Forelimb muscle (tissue), 1 donor: Measurements from ENCODE around the gene TRAM2. TPM values are rescaled to one million over a fixed set of nuclear protein-coding genes. Genes with fewer than 3 reads are reported as not detected.

Experiments
- DNase-seq: peaks from one replicate; pipeline ENCODE4 v3.0.0-alpha.2; 2013; ENCODE audit warnings: low read depth
- polyA plus RNA-seq: library from polyadenylated mRNA; unstranded; fragments of 120-200 nt; gene quantifications from one replicate; pipeline ENCODE4 v1.2.1, GENCODE V29; 2013; ENCODE audit not compliant: insufficient read length

TRAM2 gene
- polyA plus RNA-seq, 1 donor = 18.8 TPM

DNA sequence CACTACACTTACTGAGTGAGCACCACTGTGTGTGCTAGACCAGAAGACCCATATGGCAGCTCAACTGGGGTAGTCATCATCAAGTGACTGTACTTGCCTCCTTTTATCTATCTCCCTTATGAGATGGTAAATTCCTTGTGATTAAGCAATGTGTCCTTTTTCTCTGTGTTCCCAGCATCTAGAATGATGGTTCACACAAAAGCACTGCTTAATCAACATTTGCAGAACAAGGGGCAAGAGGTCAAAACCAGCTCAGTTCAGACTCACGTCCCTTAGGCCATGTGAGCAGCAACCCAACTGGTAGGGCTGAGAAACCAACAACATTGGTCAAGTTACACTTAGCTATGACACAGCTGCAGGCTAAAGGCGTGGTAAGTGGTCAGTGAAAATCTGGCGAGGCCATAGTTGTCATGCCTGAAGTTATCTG lies 10.0 kb downstream of the TRAM2 start:
- no peak for DNase-seq

- DNase-seq = no peak
Observed at GRCh38 chr6:52566201-52566600, 10.7 kb downstream of the TRAM2 start.

DNA sequence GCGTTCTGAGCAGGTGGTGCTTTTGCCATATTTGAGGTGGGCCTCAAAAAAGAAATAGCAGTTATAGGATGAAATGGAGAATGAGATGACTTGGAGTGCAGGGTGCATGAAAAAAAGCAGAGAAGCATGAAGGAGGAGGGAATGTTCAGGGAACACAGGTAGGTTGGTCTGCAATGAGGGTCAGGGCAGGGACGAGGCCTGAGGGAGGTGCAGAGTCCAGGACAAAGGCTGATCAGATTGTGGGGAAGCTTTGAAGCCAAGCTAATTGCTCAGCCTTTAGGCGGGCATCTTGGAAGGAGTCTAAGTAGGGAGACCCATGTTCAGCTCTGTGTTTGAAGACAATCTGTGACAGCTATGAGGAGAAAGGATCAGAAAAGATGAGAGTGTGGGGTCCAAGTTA lies 12.0 kb downstream of the TRAM2 start:
- no peak for DNase-seq

DNA sequence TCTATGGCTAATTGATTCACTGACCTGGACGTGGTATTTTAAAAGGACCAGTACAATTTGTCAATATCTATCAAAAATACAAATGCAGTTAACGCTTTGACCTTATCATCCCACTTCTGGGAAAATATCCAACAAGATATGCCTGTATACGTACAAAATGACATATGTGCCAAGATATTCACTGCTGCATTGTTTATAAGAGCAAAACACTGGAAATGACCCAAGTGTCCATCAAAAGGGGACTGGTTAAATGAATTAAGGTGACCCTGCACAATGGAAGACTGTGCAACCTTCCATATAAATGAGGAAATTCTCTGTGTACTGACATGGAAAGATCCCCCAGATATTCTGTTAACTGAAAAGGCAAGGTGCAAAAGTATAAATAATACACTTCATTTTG lies 13.9 kb downstream of the TRAM2 start:
- DNase-seq = no peak

GRCh38 chr6:52560462-52560861 lies 16.4 kb downstream of the TRAM2 start:
- no peak for DNase-seq

DNA sequence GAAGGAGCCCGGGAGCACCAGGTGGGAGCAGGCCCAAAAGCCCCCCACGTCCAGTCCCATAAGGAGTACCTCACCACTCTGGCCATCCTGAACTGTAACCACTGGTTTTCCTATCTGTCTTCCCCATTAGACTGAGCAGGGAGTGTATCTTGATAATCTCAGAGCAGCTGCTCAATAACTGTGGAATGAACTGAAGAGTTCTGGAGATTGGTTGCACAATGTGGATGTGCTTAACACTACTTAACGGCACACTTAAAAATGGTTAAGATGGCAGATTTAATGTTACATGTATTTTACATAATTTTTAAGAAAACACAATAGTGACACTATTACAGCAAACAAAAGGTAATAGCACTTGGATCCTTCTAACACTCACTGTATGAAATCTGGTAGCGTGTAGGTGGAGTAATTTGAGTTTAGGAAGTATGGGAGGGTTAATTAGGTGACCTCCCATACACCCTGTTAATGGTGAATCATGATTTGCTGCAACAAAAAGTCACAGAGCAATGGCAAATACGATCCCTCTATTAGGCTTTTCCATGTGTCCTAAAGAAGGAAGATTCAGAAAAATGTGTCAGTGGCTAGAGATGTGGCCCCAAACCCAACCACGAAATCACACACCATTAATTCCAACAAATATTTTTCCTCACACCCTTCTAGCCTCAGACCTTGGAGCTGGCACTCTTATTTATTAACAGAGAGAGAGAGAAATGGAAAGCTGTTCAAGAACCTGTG lies 18.4 kb downstream of the TRAM2 start:
- DNase-seq = no peak

DNA sequence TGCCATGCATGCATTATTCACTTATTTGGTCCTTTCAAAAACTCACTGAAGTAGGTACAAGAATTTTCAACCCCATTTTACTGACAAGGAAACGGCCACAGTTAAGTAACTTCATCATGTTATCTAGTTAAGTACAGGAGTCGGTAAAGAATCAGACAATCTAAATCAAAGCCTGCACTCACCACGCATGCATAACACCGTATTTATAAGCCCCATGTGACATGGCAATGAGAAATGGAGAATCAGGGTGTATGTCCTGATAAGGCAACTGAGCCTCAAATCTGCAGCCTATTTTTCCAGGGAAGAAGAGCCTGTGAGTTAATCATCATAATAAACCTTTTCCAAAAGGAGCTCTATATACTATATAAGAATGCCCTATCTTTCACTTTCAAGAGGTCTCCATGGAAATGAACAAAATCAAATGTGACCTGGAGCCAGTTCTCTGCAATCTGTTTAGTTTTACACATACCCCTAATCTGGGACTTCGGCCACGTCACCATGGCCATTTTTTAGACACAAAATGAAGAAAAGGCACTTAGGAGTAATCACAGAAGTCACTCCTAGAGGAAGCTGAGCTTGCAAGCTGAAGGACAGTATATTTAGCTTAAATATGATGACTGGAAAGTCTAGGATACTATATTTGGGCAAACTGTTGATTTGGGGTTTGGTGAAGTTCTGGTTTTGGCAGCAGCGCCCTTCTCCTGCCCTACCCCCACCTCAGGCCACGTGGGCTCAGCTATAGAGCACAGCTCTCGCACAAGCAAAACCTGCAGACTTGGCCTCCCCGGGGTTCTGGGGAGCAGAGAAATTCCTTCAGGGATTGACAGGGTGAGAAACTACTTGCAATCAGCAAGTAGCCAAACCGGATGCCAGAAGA lies 19.2 kb downstream of the TRAM2 start:
- no peak for DNase-seq

- DNase-seq = no peak
Observed at GRCh38 chr6:52555518-52556233, 21.2 kb downstream of the TRAM2 start.

GRCh38 chr6:52554684-52555280 lies 22.1 kb downstream of the TRAM2 start:
- DNase-seq = no peak

GRCh38 chr6:52553719-52554118 lies 23.1 kb downstream of the TRAM2 start:
- DNase-seq = no peak

DNA sequence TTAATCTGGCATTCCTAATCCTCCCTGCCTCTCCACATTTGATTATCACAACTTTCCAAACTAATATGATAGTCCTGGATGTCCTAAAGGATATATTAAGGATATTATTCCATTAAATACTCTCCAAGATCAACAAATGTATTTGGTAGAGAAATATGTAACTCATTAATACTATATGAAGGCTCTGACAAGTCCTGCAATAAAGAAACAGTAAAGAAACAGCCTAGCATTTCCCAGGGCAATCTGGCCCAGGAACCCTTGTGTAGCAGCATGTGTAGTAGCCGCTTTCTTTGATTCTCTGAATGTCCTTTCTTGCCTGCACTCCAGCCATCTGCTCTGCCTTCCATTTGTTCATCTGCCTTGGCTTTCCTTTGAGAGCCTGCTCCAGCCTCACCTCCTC lies 23.7 kb downstream of the TRAM2 start:
- no peak for DNase-seq

DNA sequence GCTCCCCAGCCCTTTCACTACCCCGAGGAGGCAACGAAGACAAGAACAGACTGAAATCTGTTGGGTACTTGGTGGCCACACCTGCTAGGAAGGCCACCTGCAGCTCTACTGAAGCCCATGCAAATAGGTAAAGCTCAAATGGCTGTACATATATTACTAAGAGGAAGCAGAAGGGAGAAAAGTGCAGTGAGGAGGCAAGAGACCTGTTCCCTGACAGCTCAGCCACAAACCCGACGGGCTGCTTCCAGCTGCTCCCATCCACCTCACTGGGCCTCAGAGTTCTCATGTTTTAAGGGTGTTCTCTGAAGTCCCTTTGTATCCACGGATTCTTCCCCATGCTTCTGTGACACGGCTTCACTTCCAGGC lies 24.6 kb downstream of the TRAM2 start:
- no peak for DNase-seq

DNA sequence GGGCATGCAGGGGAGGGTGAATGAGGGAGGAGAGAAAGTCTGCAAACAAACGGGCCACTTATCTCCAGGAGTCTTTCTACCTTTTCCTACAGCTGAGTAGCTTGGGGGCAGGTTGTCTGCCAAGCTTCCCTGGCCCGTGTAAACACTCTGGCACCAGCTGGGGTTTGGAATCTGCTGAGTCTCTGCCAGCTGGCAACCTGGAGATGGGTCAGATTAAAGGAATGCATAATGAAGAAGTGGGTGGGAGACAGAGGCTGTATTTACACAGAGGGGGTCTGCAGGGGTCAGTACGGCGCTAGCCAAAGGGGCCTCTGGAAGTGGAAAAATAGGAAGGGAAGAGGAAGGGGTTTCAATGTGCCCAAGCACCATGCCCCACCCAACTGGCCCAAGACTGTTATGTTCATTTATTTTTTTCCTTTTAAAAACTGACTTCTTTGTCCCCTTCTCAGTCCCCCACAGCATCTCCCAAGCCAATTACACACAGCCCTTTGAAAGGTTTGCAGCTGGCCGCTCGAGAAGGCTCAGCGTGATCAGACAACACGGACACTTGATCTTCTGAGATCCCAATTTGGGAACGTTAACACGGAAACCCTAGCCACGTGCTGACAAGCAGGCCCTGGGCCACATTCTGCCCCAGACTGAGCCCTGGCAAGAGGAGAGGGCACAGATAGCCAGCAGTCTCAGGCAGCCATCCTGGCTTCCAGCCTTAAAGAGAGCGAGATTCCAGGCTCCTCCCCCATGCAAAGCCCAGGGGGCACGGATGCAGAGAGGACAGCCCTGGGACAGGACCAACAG lies 25.2 kb downstream of the TRAM2 start:
- no peak for DNase-seq

- DNase-seq = no peak
Observed at GRCh38 chr6:52550870-52551269, 26.0 kb downstream of the TRAM2 start.

DNA sequence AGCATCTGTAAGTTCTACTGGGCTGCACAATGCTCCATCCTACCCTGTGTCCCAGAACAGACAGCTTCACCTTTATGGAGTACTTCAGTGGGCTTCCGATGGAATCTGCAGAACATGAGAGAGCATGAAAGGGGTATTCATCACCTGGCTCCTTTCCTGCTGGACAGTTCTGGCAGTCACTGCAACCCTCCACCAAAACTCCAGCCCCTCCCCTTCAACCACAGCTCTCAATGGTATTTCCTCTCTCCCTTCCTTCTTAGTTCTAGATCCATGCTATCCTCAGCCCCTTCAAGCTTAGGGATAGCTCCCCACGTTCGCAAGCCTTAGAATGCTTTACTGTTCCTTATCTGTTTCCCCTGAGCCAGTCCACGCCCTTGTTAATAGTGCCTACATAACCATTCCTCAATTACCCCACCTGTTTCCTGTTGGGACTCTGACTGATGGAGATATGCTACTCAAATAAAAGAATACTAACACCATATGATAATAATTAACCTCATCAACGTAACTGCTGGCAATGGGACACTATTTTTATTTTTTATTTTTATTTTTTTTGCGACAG lies 26.8 kb downstream of the TRAM2 start:
- no peak for DNase-seq

- no peak for DNase-seq
Observed at GRCh38 chr6:52549428-52549827, 27.4 kb downstream of the TRAM2 start.

DNA sequence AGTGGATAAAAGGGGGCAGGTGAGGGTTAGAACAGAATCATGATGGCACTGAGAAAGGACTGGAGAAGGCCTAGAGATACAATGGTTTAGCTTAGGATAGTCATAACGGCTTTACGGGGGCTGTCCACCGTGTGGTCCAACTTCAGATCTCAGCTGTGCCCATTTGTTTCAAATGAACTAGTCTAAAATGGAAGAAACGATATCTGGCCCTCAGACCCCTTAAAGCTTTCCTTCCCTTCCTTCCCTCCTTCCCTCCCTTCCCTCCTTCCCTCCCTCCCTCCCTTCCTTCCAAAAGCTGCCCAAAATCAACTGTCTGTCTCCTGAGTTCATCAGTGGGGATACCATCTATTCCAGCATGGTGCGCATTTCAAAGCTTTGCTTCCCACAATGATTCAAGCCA lies 27.9 kb downstream of the TRAM2 start:
- no peak for DNase-seq

DNA sequence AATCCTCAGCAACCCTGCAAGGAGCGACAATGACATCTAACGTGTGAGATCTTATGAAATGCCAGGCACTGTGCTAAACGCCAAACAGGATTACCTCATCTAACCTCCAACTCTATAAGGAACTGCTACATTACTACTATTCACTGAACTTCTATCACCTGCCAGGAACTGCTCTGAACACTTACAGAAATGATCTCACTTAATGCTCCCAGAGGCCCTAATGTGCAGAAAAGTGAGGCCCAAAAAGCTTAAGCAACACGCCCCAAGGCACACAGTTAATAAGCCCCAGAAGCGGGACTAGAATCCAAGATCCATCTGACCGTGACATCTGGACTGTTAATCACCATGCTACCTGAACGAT lies 28.5 kb downstream of the TRAM2 start:
- no peak for DNase-seq

GRCh38 chr6:52547647-52548352 lies 29.1 kb downstream of the TRAM2 start:
- no peak for DNase-seq

GRCh38 chr6:52546678-52547077 lies 30.2 kb downstream of the TRAM2 start:
- DNase-seq = no peak
